ENCODE measurements around the gene MAMSTR.

Gene MAMSTR

GRCh38 chr19:48756686-48757085, 37.2 kb upstream of the MAMSTR start:
- DNase-seq (ENCODE audit: extremely low read depth, low read depth), result no peak
- no peak for TF ChIP-seq CTCF (IDR thresholded peaks at IDR 0.05; ENCODE audit: low read depth, low read length)

GRCh38 chr19:48756212-48756611, 36.7 kb upstream of the MAMSTR start:
- DNase-seq (ENCODE audit: extremely low read depth, low read depth), result no peak
- no peak for TF ChIP-seq CTCF (IDR thresholded peaks at IDR 0.05; ENCODE audit: low read depth, low read length)

GRCh38 chr19:48755787-48756186, 36.3 kb upstream of the MAMSTR start:
- no peak for TF ChIP-seq CTCF (IDR thresholded peaks at IDR 0.05; ENCODE audit: low read depth, low read length)
- DNase-seq (ENCODE audit: extremely low read depth, low read depth), result no peak

- TF ChIP-seq CTCF (IDR thresholded peaks at IDR 0.05; ENCODE audit: low read depth, low read length), result no peak
- DNase-seq (ENCODE audit: extremely low read depth, low read depth), result no peak
These were observed 35.6 kb upstream of the MAMSTR start, which contains the start of gene FGF21 for GRCh38 chr19:48755084-48755641. TSS of gene FGF21 (plus strand) at chr19:48755524. CDS start at chr19:48756237, 713 bp downstream.

- no peak for TF ChIP-seq CTCF (IDR thresholded peaks at IDR 0.05; ENCODE audit: low read depth, low read length)
- no peak for DNase-seq (ENCODE audit: extremely low read depth, low read depth)
These were observed 33.2 kb upstream of the MAMSTR start, which contains the start of gene FUT1 for GRCh38 chr19:48752496-48753365. TSS of gene FUT1 (minus strand) at chr19:48752641. CDS start at chr19:48751281, 1,360 bp downstream.

GRCh38 chr19:48751845-48752495, 32.4 kb upstream of the MAMSTR start:
- TF ChIP-seq CTCF (IDR thresholded peaks at IDR 0.05; ENCODE audit: low read depth, low read length), result no peak
- no peak for DNase-seq (ENCODE audit: extremely low read depth, low read depth)

All from AG09319 (cell line).